ENCODE measurements around the gene CD68. TPM values are rescaled to one million over a fixed set of nuclear protein-coding genes. Genes with fewer than 3 reads are reported as not detected.
"Not testable (repeated sequence)": the region's sequence is repeated elsewhere in the genome, so short reads cannot be mapped to it uniquely, and the experiment has no call there.

CD68 gene
- total RNA-seq, 1 experiment from 2014 or later: 30.2 TPM

- TF ChIP-seq EZH2 (IDR thresholded peaks at IDR 0.05; ENCODE audit: low read length, unreplicated experiment) (no peak), CTCF (conservative IDR thresholded peaks at IDR 0.05; ENCODE audit: low read depth, low read length) (no peak), EZH2phosphoT487 (IDR thresholded peaks at IDR 0.05; ENCODE audit: borderline replicate concordance, low read length) (no peak)
- no TSS peak for BruUV-seq (replicated peaks)
- no peak overlapping the region for H2AFZ ChIP-seq (ENCODE audit: low read length)
- CTCF ChIA-PET: no interaction called here
- H3K9ac ChIP-seq (ENCODE audit: low read length): no peak overlapping the region
- DNase-seq (no peak), ATAC-seq (no peak)
- H3K9me2 ChIP-seq (replicated peaks; ENCODE audit: low read length): no peaks in the 10 kb centered on the region
- 0 out of 2 replicates have a peak, but pooled peaks cover 12% of the 10 kb centered on the region for H3K79me2 ChIP-seq (ENCODE audit: low read length)
- peaks cover 30% of the 10 kb centered on the region for H3K4me1 ChIP-seq (ENCODE audit: insufficient read depth, low read length)
- H4K20me1 ChIP-seq (ENCODE audit: low read length): no peaks in the 10 kb centered on the region
- H3K4me3 ChIP-seq (ENCODE audit: low read length): no peak overlapping the region
- H3K9me3 ChIP-seq (ENCODE audit: low read length): no peaks in the 10 kb centered on the region
- no peaks in the 10 kb centered on the region for H3K27me3 ChIP-seq (ENCODE audit: low read length)
- no peak overlapping the region for H3K4me2 ChIP-seq (ENCODE audit: low read length)
- peaks cover 17% of the 10 kb centered on the region for H3K36me3 ChIP-seq (ENCODE audit: low read depth, low read length)
- no peak overlapping the region for H3K27ac ChIP-seq (ENCODE audit: low read length)
- POLR2A ChIA-PET (ENCODE audit: unreplicated experiment): no interaction called here
- no peaks in the 10 kb centered on the region for H3F3A ChIP-seq (ENCODE audit: low read length, unreplicated experiment)
- intact Hi-C loops (cut with micrococcal nuclease): no loop called here
Measured at GRCh38 chr17:7593296-7593695, 13.9 kb downstream of the CD68 start.

GRCh38 chr17:7597561-7597960 is 18.1 kb downstream of the CD68 start:
- H3K4me3 ChIP-seq (ENCODE audit: low read length); H2AFZ ChIP-seq (ENCODE audit: low read length); H3F3A ChIP-seq (ENCODE audit: low read length, unreplicated experiment); H3K4me1 ChIP-seq (ENCODE audit: insufficient read depth, low read length); H3K9ac ChIP-seq (ENCODE audit: low read length); BruUV-seq (replicated peaks); H3K27me3 ChIP-seq (ENCODE audit: low read length); H3K79me2 ChIP-seq (ENCODE audit: low read length); H3K9me3 ChIP-seq (ENCODE audit: low read length); H3K9me2 ChIP-seq (replicated peaks; ENCODE audit: low read length); H4K20me1 ChIP-seq (ENCODE audit: low read length); H3K27ac ChIP-seq (ENCODE audit: low read length); POLR2A ChIA-PET (ENCODE audit: unreplicated experiment); intact Hi-C loops (cut with micrococcal nuclease); DNase-seq; CTCF ChIA-PET; H3K4me2 ChIP-seq (ENCODE audit: low read length); ATAC-seq: not testable (repeated sequence)
- peaks cover 22% of the 10 kb centered on the region for H3K36me3 ChIP-seq (ENCODE audit: low read depth, low read length)

GRCh38 chr17:7606280-7606679 is 26.8 kb downstream of the CD68 start:
- TF ChIP-seq EZH2 (IDR thresholded peaks at IDR 0.05; ENCODE audit: low read length, unreplicated experiment) (no peak), EZH2phosphoT487 (IDR thresholded peaks at IDR 0.05; ENCODE audit: borderline replicate concordance, low read length) (no peak), CTCF (conservative IDR thresholded peaks at IDR 0.05; ENCODE audit: low read depth, low read length) (no peak)
- CTCF ChIA-PET: no interaction called here
- intact Hi-C loops (cut with micrococcal nuclease): no loop called here
- Histone ChIP-seq H3K4me1 (ENCODE audit: insufficient read depth, low read length) (no peaks in the 10 kb centered on the region), H3K4me2 (ENCODE audit: low read length) (no peak overlapping the region), H3K9me3 (ENCODE audit: low read length) (no peaks in the 10 kb centered on the region), H3K79me2 (ENCODE audit: low read length) (peaks cover 34% of the 10 kb centered on the region), H4K20me1 (ENCODE audit: low read length) (peaks cover 8% of the 10 kb centered on the region; the same call in 1 of the 2 replicates), H3K27ac (ENCODE audit: low read length) (no peak overlapping the region), H3K27me3 (ENCODE audit: low read length) (no peaks in the 10 kb centered on the region), H3K4me3 (ENCODE audit: low read length) (no peak overlapping the region), H3K9me2 (replicated peaks; ENCODE audit: low read length) (no peaks in the 10 kb centered on the region), H3K36me3 (ENCODE audit: low read depth, low read length) (peaks cover 6% of the 10 kb centered on the region; the same call in 1 of the 2 replicates), H2AFZ (ENCODE audit: low read length) (no peak overlapping the region), H3F3A (ENCODE audit: low read length, unreplicated experiment) (no peaks in the 10 kb centered on the region), H3K9ac (ENCODE audit: low read length) (no peak overlapping the region)
- ATAC-seq: no peak
- BruUV-seq (replicated peaks): no TSS peak
- POLR2A ChIA-PET (ENCODE audit: unreplicated experiment): no interaction called here
- no peak for DNase-seq
